ENCODE measurements around the gene PUM2.
"Not testable (repeated sequence)": the region's sequence is repeated elsewhere in the genome, so short reads cannot be mapped to it uniquely, and the experiment has no call there.

Gene PUM2

DNA sequence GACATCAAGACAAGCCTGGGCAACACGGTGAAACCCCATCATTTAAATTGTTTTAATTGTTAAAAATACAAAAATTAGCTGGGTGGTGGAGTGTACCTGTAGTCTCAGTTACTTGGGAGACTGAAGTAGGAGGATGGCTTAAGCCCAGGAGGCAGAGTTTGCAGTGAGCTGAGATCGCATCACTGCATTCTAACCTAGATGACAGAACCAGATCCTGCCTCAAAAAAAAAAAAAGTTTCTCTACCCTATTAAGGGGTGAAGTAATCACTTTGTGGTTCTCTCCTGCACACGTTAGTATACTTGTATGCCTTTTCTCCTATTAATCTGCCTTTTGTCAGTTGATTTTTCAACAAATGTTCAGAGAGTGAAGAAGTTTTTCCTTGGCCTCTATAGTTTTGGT is 18.1 kb upstream of the PUM2 start:
- DNase-seq = no peak

DNA sequence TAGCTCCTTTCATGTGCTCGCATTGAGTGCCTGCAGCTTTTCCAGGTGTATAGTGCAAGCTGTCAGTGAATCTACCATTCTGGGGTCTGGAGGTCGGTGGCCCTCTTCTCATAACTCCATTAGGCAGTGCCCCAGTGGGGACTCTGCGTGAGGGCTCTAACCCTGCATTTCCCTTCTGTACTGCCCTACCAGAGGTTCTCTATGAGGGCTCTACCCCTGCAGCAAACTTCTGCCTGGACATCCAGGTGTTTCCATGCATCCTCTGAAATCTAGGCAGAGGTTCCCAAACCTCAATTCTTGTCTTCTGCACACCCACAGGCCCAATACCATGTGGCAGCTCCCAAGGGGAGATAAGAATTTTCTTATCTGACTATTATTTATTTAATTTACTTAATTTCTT is 17.3 kb upstream of the PUM2 start:
- not testable (repeated sequence) for DNase-seq

DNA sequence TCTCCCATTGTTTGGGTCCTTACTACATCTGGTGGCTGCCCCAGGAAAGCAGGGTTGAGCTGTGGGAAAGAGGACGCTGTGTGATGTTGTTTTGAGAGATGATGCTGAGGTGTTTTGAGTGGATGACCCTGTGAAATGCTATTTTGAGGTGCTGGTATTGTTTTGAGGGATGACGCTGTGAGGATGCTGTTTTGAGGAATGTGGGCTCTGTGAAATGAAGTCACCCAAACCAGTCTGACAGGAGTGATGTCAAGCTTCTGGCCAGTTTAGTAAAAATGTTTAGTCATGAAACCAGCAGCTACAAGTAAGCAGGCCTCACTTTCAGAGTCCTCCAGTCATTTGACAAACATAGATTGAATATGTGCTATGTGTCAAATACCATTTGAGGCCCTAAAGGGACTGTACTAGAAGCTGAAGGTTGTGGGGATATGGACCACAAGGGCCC is 16.1 kb upstream of the PUM2 start:
- no peak for DNase-seq

DNA sequence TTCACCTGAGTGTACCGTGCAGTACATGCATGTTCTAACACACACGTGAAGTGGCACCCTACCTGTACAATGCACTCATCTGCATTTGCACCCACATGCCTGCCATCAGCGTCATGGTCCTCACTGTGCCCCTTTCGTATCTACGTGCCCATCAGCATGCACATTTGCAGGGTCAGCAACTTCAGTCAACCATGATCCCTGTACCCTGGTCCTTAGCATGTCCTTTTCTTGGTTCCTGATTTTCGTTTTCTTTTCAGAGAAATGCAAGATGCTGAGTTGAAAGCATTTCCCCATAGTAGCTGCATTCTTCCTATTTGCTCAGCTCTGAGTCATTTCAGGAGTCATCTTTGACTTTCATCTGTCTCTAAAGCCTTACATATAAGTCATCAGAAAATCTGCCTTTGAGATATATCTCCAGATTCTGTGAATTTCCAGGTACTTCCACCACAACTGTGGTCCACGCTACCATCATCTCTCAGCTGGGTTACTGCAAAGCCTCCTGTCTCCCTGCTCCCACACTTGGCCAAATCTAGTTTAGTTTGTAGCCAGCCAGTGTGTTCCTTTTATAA is 14.7 kb upstream of the PUM2 start:
- peak; percentile 85 for DNase-seq

DNA sequence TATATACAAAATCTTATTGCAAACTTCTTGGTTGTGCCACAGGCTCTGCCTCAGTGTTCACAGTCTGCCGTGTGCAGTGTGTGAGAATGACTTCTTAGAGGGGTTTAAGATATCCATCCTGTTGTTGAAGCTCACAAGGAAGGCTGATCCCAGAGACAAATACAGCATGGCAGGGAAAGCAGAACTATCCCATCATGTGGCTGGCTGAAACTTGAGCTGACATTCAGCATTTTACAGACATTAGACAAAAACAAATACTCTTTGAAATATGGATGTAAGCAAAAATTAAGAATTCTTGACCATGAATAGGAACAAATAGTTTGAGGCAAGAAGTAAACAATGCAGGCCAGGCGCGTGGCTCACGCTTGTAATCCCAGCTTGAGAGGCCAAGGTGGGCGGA is 12.9 kb upstream of the PUM2 start:
- DNase-seq = no peak

DNA sequence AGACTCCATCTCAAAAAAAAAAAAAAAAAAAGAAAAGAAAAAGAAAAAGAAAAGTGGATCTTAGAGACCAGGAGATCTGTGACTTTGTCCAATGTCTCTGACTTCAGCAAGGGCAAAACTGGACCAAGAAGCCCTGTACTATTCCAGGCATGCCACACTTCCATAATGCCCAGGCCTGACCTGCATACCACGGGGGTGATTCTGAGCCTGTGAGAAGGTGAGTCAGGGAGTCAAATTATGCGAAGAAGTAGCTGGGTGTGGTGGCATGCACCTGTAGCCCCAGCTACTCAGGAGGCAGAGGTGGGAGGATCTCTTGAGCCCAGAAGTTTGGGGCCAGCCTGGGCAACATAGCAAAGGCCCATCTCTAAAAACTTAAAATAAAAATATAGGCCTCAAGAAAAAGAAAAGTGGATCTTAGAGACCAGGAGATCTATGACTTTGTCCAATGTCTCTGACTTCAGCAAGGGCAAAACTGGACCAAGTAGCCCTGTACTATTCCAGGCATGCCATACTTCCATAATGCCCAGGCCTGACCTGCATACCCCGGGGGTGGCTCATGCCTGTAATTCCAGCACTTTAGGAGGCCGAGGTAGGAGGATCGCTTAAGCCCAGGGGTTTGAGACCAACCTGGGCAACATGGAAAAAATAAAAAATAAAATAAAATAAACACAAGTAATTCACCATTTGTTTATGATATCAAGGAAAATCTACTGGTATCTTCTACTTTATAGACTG is 12.2 kb upstream of the PUM2 start:
- DNase-seq = no peak

DNA sequence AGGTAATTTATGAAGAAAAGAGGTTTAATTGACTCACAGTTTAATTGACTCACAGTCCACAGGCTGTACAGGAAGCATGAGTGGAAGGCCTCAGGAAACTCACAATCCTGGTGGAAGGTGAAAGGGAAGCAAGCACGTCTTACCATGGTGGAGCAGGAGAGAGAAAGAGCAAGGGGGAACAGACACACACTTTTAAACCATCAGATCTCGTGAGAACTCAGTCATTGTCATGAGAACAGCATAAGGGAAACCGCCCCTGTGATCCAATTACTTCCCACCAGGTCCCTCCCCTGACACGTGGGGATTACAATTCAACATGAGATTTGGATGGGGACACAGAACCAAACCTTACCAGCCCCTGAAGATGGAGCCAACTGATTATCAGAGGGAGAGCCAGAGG is 11.2 kb upstream of the PUM2 start:
- DNase-seq = no peak

DNA sequence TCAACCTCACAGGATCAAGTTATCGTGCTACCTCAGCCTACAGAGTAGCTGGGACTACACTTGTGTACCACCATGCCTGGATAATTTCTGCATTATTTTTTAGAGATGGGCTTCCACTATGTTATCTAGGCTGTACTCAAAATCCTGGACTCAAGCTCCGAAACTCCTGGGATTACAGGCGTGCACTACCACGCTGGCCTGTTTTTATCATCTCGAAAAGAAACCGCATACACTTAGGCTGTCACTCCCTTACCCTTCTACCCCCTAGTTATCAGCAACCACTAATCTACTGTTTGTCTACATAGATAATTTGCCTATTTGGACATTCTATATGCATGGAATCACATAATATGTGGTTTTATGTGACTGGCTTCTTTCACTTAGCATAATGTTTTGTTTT is 8.5 kb upstream of the PUM2 start:
- no peak for DNase-seq

DNA sequence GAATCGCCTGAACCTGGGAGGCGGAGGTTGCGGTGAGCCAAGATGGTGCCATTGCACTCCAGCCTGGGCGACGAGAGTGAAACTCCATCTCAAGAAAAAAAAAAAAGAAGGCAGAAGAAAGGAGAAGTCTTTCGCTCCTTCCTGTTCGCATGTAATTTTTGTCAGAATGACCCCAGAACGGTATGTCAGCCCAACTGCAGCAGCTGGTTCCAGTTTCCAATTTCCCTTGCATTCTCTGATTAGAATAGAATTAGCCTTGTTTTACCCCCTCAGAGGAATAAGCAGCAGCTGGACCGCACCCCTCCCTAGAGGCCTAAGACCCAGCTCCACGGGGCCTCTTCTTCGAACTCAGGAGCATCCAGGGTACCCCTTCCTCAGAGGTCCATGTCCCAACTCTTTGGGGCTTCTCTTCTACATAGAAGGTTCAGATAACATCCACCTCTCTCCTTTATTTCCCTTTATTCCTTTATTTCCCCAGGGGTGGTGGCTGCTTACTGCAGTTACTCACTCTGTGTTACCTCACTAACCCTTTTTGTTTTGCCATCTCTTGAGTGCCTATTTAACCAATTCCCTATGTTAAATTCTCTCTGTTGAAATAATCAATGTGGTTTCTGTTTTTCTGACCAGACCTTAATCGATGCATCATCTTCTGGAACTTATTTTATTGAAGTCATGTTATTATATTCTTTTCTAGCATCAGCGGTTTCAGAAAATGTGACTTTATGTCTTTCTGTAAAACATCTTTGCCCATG is 7.2 kb upstream of the PUM2 start:
- DNase-seq = no peak

DNA sequence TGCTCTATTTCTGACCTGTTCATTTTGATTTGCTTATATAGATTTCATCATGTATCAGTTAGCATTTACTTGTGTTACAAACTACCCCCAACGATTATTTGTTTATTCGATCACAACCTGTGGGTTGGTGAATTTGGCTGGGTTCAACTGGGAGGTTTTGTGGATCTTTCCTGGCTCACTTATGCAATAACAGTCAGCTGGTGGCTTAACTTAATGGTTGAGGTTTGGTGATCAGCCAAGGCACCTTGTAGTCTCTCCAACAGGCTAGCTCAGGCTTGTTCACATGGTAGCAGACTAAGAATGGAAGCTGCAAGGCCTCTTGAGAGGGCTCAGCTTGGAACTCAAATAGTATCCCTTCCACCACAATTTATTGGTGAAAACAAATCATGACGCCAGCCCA is 5.4 kb upstream of the PUM2 start:
- peak; percentile 92 for DNase-seq

DNA sequence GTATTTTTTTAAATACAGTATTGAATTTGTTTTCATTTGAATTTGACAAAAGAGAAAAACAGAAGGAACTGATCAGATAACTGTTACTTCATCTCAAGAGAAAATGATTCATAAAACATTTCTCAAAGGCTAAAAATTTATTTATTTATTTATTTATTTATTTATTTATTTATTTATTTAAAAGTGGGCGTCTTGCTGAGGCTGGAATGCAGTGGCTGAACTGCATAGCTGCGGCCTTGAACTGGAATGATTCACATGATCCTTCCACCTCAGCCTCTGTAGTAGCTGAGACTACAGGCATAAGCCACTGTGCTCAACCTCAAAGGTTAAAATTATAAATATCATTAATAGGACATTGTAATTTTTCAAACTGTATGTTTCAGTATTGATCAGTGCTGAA is 4.5 kb upstream of the PUM2 start:
- peak; percentile 85 for DNase-seq

DNA sequence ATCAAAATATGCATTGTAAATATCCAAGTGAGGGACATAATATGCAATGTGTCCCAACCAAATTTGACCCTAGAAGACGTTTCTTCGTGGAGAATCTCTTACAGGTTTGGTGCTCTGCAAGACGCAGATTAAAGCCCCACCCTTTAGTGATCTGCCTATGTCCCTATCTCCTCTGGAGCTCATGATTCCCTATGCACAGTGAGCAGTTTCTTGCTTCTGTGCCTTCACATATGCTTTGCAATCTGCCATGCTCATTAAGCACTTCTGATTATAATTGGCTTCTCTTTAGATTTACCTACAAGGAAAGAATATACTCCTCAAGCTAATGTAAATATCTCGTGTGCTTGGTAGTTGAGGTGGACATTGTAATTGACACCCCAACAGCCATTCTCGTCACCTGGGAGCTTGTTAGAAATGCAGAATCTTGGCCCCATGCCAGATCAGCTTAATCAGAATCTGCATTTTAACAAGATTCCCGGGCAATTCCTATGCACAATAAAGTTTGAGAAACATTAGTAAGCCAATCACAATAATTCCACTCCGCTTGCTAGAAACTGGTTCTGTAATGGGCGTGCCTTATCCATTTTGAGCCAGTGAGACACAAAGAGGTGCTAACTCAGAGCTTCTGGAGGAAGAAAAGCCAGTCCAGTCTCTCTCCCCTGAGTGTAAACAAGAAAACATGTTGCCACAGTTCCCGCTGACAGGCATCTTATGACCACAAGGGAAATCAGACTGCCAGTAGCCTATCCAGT is 2.8 kb upstream of the PUM2 start:
- no peak for DNase-seq

DNA sequence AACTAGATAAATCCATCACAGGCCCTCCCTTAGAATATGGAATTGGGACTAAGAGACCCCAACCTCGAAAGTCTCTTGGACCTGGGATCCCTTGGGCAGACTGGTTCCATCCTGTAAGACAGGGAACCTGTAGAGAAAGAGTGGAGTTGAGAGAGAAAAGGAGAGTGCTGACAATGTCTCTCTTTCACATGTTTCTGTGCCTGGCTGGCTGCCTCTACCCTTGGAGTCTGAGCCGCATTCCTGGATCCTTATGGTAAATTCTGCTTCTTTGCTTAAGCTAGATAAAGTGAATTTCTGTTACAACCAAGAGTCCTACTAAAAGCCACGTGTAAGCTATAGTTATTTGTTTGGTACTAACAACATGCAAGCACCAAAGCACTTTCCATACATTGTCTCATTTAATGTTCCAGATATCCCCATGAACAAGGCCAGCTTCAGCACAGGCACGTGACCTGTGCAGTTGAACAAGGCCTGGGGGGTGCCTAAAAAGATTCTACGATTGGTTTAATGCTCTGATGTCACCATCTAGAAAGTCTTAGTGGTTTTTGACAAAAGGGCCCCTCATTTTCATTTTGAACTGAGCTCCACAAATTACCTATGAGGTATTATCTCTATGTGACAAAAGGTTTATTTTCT is 2.1 kb upstream of the PUM2 start:
- DNase-seq = no peak

DNA sequence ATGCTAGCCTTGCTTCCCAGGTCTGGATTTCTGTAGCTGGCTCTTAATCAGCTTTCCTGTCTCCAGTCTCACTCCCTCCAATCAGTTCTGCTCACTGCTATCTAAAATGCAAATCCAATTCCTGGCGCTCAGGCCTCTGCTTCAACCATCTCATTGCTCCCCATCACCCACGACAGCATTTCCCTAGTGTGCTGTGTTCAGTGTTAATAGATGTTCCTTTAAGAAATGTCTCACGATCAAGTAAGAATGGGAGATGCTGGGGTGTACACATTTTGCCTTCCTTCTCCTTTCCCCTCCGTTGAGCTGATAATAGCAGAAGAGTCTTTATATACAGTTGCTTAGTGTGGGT is 1.6 kb upstream of the PUM2 start:
- no peak for DNase-seq

DNA sequence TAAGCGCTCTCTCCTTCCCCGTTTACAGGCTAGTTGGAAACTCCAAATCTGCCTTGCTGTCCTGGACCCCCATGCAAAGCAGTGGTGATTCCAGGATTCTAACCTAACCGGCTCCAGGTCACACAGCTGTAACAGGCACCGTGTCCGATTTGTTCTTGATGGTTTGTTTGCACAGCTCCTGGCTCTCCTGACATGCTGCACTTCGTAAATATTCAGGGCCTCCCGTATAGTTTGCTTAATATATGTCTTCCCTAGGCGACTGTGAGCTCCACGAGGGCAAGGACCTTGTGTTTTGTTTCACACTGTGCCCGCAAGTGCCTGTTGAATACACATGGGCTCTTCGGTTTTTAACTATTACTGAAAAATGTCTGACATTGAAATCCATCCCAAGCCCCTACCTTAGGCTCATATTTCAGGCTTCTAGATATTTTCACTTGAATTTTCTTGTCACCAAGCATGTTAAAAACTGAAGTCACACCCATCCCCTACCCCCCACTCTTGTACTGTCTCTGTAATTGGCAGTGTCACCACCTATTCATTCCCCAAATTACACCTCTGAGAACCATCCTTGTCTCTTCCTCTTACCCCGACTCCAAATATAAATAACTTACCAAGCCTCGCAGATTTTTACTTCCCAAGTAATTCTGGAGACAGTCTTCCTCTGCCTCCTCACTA is 1.0 kb upstream of the PUM2 start:
- no peak for DNase-seq

DNA sequence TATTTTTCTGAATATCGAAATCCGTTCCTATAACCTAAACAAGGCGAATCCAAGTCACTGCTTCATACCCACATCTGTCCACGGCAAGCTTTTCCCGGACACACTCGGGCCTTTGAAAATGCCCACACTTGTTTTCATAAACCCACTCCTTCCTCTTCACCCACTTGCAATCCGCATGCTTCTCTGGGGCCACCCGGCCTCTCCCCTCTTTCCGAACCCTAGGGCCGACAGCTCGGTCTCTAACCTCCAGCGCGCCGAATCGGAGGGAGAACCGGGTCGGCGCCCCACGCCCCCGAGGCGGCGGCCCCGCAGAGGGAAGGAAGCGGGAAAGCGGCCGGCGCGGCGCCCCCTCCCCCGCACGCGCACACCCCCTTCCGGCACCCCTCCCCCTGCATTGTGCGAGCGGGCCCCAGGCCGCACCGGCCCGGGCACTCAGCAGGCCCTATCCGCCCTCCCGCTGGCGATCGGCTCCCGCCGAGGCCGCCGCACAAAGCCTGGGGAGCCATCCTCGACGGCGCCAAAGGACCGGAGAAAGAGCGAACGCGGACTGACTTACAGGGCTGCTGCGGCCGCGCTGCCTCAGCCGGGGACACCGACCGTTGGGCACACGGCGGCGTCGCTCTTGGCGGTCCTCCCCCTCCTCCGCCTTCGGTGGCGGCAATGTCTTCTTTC is 467 bp downstream of the PUM2 start:
- DNase-seq = peak; percentile 37

DNA sequence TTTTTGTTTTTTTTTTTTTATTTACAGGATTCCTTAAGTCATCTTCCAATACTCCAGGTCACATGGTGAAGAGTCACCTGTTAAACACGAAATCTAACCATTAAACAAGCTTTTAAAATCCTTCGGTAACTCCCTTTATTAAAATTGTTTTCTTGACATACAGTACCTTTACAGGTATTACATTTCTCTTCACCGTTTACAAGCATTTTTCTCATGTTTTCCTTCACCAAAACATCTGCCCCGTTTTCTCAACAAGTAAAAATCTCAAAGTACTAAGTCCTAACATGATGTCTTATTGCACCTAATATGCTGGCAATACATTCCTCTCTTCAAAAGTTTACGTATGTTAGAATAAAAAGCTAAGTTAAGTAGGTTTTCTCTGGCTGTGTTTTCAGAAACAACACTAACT is 1.1 kb downstream of the PUM2 start:
- peak; percentile 9 for DNase-seq

DNA sequence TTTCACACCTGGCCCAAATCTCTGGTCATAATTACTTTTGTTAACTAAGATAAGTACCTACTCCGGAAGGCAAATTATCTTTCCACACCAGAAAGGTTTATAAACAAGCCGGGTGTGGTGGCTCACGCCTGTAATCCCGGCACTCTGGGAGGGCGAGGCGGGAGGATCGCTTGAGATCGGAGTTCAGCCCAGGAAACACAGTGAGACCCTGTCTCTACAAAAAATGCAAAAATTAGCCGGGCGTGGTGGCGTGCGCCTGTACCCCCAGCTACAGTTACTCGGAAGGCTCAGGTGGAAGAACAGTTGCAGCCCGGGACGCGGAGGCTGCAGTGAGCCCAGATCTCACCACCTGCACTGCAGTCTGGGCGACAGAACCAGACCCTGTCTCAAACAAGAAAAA is 2.1 kb downstream of the PUM2 start:
- DNase-seq = no peak

DNA sequence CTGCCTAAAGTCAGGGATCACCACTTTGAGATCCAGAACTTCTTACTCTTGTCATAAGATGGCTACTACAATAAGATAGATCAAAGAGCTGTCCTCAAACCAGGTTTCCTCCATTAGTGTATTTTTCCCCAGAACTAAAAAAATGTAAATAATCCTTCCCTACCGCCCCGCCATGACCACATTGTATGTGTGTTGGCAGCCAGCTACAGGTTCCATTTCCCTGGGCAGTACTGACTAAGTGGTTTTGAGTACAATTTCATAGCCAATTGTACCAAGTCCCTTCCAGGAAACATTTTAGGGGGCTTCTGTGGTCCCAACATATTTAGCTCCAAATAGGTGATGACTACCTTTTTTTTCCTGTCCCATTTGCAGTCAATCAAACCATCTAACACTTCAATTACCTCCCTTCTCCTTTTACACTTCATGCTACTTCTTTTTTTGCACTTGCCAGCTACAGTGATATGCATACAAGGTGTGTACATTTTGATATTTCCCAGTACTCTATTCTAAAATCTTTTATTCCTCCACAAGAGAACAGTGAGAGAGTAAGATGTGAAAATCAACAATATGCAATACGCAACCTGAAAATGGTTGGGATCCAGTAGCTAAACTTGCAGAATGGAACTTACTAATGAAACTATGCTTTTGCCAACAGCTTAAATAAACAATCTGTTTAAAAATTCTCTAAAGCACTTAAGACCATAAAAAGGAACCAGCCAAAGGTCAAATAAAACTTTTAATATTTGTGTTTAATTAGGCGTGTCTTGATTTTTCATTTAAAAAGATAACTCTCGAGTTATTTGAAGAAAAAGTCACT is 3.9 kb downstream of the PUM2 start:
- no peak for DNase-seq

DNA sequence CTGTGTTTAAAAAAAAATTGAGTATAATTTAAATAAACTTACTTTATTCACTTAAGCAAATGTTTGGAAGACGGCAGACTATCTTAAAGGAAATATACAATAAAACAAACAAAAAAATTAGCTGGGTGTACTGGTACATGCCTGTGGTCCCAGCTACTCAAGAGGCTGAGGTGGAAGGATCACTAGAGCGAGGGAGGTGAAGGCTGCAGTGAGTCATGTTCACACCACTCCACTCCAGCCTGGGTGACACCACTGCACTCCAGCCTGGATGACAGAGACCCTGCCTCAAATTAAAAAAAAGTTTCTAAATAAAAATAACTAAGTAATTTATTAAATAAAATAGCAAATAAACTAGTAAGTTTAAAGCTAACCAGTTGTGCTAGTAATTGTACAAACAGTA is 7.5 kb downstream of the PUM2 start:
- DNase-seq = no peak

DNA sequence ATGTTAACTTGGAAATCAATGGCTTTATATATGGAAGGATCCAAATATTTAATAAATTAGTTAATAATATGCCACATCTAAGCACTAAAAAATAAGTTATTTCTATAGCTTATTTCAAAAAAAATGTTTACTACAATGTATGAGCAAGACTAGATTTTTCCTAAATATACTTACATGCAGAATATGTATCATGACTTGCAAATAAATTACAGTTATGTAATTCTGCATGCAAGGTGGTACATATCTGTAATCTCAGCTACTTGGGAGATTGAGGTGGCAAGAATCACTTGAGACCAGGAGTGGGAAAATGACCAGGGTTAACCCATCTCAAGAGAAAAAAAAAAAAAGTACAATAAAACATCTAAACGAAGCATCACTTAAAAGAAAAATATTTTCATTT is 11.6 kb downstream of the PUM2 start:
- DNase-seq = no peak
